GM10847 (cell line): ENCODE data around the gene TAGLN2.

Experiments used
- POLR2A ChIP-seq: IDR thresholded peaks from 2 replicates; pipeline ENCODE4 v1.6.1; 2011; ENCODE audit not compliant: insufficient read length; ENCODE audit errors: extremely low read depth

The TAGLN2 gene

GRCh38 chr1:159924791-159925718 is at the start of gene TAGLN2:
Gene TAGLN2 (minus strand): TSS chr1:159925507. CDS start chr1:159920509, 4,998 bp downstream.
- TF ChIP-seq POLR2A = peak; percentile 98

- no peak for TF ChIP-seq POLR2A
Measured at GRCh38 chr1:159974350-159974965, 49.2 kb upstream of the TAGLN2 start.

- no peak for TF ChIP-seq POLR2A
Measured at GRCh38 chr1:159973350-159973940, 48.1 kb upstream of the TAGLN2 start.

- TF ChIP-seq POLR2A = no peak
Measured at GRCh38 chr1:159972443-159973205, 47.3 kb upstream of the TAGLN2 start.

- TF ChIP-seq POLR2A = no peak
Measured at GRCh38 chr1:159970932-159971342, 45.6 kb upstream of the TAGLN2 start.

GRCh38 chr1:159968901-159969300 is 43.6 kb upstream of the TAGLN2 start:
- TF ChIP-seq POLR2A = no peak

- TF ChIP-seq POLR2A = no peak
Measured at GRCh38 chr1:159965263-159965662, 40.0 kb upstream of the TAGLN2 start.

- no peak for TF ChIP-seq POLR2A
Measured at GRCh38 chr1:159964144-159964543, 38.8 kb upstream of the TAGLN2 start.

GRCh38 chr1:159962176-159962575 is 36.9 kb upstream of the TAGLN2 start:
- TF ChIP-seq POLR2A = no peak

- TF ChIP-seq POLR2A = no peak
Measured at GRCh38 chr1:159961636-159962035, 36.3 kb upstream of the TAGLN2 start.

GRCh38 chr1:159960721-159961381 is 35.5 kb upstream of the TAGLN2 start:
- TF ChIP-seq POLR2A = no peak

GRCh38 chr1:159959451-159959850 is 34.1 kb upstream of the TAGLN2 start:
- no peak for TF ChIP-seq POLR2A

- no peak for TF ChIP-seq POLR2A
Measured at GRCh38 chr1:159958719-159959380, 33.5 kb upstream of the TAGLN2 start.

- TF ChIP-seq POLR2A = no peak
Measured at GRCh38 chr1:159957824-159958268, 32.5 kb upstream of the TAGLN2 start.

- TF ChIP-seq POLR2A = no peak
Measured at GRCh38 chr1:159955456-159955855, 30.1 kb upstream of the TAGLN2 start.
